HCT116 (cell line): ENCODE results near the gene CUX1. TPM values are rescaled to one million over a fixed set of nuclear protein-coding genes. Genes with fewer than 3 reads are reported as not detected.

Source experiments
- ATAC-seq: fragments of 200-7000 bp; cut with Tn5 transposase; 2 replicates; pipeline ENCODE4 v1.9.1; 2020; ENCODE audit warnings: mild to moderate bottlenecking, moderate library complexity
- BruUV-seq: library from RNA; stranded (reverse); fragments of 400-500 nt; replicated peaks from 2 replicates; lab custom pipeline; 2021; lab: Mats Ljungman, UMichigan
- CTCF ChIA-PET: fragments of 300-600 bp; sonication (Branson Sonifier 250); formaldehyde crosslinking; loops from one replicate; lab custom pipeline; 2021; ENCODE audit warnings: antibody characterized with exemption; lab: Charles Lee
- POLR2A ChIA-PET: fragments of 300-600, 350-600 bp; sonication (Branson Sonifier 250); formaldehyde crosslinking; loops from one replicate; lab custom pipeline; 2021; ENCODE audit warnings: antibody characterized with exemption; lab: Charles Lee
- RAD21 ChIA-PET, 2 experiments: fragments of 300-600 bp; sonication (Branson Sonifier 250); formaldehyde crosslinking; loops; one replicate each; lab custom pipeline; 2023; ENCODE audit warnings: low total read pairs in 2 of 2; ENCODE audit not compliant: uncharacterized antibody in 2 of 2, unreplicated experiment in 2 of 2, low non-redundant PET in 1 of 2; lab: Charles Lee
- DNase-seq: peaks from one replicate; pipeline ENCODE4 v3.0.0-alpha.2; 2010; ENCODE audit warnings: low read depth, low spot score
- H2AFZ ChIP-seq: fragments of 200-600 bp; shearing (Covaris generic), sonication (generic); 2 replicates; pipeline ENCODE4 v1.6.1; 2017; ENCODE audit warnings: low read depth, mixed run types, mixed read lengths, antibody characterized with exemption, low read length; ENCODE audit not compliant: poor library complexity, severe bottlenecking
- H3K27ac ChIP-seq: 2 replicates; pipeline ENCODE4 v1.5.1; 2012; ENCODE audit warnings: low read depth, low read length
- H3K27me3 ChIP-seq: fragments of 200-600 bp; sonication (generic); 2 replicates; pipeline ENCODE4 v1.6.1; 2016; ENCODE audit warnings: mixed run types, low read length, mixed read lengths; ENCODE audit not compliant: insufficient read depth
- H3K36me3 ChIP-seq, 2 experiments: fragments of 200-500 bp in 1 of 2; fragments of 200-600 bp in 1 of 2; sonication (Bioruptor generic) in 1 of 2; sonication (generic) in 1 of 2; 2 replicates each; pipeline versions ENCODE4 v1.5.1 to v1.6.1; 2014 to 2016; ENCODE audit warnings: low read length in 2 of 2, inconsistent platforms in 1 of 2, mixed read lengths in 1 of 2, mixed run types in 1 of 2; ENCODE audit not compliant: insufficient read depth in 2 of 2, control insufficient read depth in 1 of 2
- H3K4me1 ChIP-seq, 2 experiments: fragments of 200-600 bp in 1 of 2; sonication (generic) in 1 of 2; 2 replicates each; pipeline versions ENCODE4 v1.5.1 to v1.6.1; 2012 to 2017; ENCODE audit warnings: low read length in 2 of 2, inconsistent platforms in 1 of 2, mild to moderate bottlenecking in 1 of 2, mixed read lengths in 1 of 2, mixed run types in 1 of 2, moderate library complexity in 1 of 2; ENCODE audit not compliant: insufficient read depth in 2 of 2, control insufficient read depth in 1 of 2
- H3K4me2 ChIP-seq: fragments of 200-600 bp; sonication (generic); 2 replicates; pipeline ENCODE4 v1.6.1; 2017; ENCODE audit warnings: mixed run types, low read length, mixed read lengths
- H3K4me3 ChIP-seq, 2 experiments: fragments of 200-600 bp in 1 of 2; sonication (generic) in 1 of 2; replicated peaks in 1 of 2; 2 replicates each; pipeline ENCODE4 v1.5.1; 2011 to 2016; ENCODE audit warnings: low read length in 2 of 2, control low read depth in 1 of 2, low read depth in 1 of 2, mild to moderate bottlenecking in 1 of 2, mixed read lengths in 1 of 2, mixed run types in 1 of 2
- H3K79me2 ChIP-seq: fragments of 200-600 bp; sonication (generic); 2 replicates; pipeline ENCODE4 v1.6.1; 2017; ENCODE audit warnings: mild to moderate bottlenecking, mixed run types, low read length, moderate library complexity, mixed read lengths; ENCODE audit not compliant: insufficient read depth
- H3K9ac ChIP-seq: fragments of 200-600 bp; sonication (generic); 2 replicates; pipeline ENCODE4 v1.6.1; 2016; ENCODE audit warnings: low read length, mixed read lengths
- H3K9me2 ChIP-seq: fragments of 200-600 bp; sonication (generic), shearing (Covaris generic); 2 replicates; pipeline ENCODE4 v1.6.1; 2017; ENCODE audit warnings: mixed run types, mild to moderate bottlenecking, moderate library complexity; ENCODE audit not compliant: insufficient read depth
- H3K9me3 ChIP-seq, 2 experiments: fragments of 200-500 bp in 1 of 2; fragments of 200-600 bp in 1 of 2; sonication (Bioruptor generic) in 1 of 2; sonication (generic) in 1 of 2; 2 replicates each; pipeline ENCODE4 v1.6.1; 2014 to 2017; ENCODE audit warnings: low read length in 2 of 2, mixed read lengths in 2 of 2, inconsistent platforms in 1 of 2, low read depth in 1 of 2, mild to moderate bottlenecking in 1 of 2, mixed run types in 1 of 2, moderate library complexity in 1 of 2; ENCODE audit not compliant: control insufficient read depth in 1 of 2, insufficient read depth in 1 of 2
- H4K20me1 ChIP-seq: fragments of 200-600 bp; sonication (generic), shearing (Covaris generic); 2 replicates; pipeline ENCODE4 v1.6.1; 2017; ENCODE audit warnings: mixed run types, mild to moderate bottlenecking, moderate library complexity; ENCODE audit not compliant: insufficient read depth
- CTCF ChIP-seq, 3 experiments: fragments of 200-600 bp in 1 of 3; sonication (generic) in 1 of 3; IDR thresholded peaks in 2 of 3; conservative IDR thresholded peaks in 1 of 3; 2 replicates each; pipeline ENCODE4 v1.5.1; 2012 to 2017; ENCODE audit warnings: low read depth in 2 of 3, low read length in 2 of 3, antibody characterized with exemption in 1 of 3, borderline replicate concordance in 1 of 3, control low read depth in 1 of 3, mild to moderate bottlenecking in 1 of 3, mixed read lengths in 1 of 3, mixed run types in 1 of 3, moderate library complexity in 1 of 3; ENCODE audit not compliant: insufficient read depth in 1 of 3
- POLR2AphosphoS5 ChIP-seq: IDR thresholded peaks from 2 replicates; pipeline ENCODE4 v1.6.1; 2011; ENCODE audit warnings: mild to moderate bottlenecking, low read depth, low read length, moderate library complexity
- RAD21 ChIP-seq: IDR thresholded peaks from 2 replicates; pipeline ENCODE4 v1.6.1; 2012; ENCODE audit warnings: low read depth, mild to moderate bottlenecking
- SIN3A ChIP-seq: IDR thresholded peaks from 2 replicates; pipeline ENCODE4 v1.6.1; 2012; ENCODE audit warnings: low read depth
- SP1 ChIP-seq: IDR thresholded peaks from 2 replicates; pipeline ENCODE4 v1.6.1; 2012; ENCODE audit warnings: low read depth
- ZFX ChIP-seq: fragments of 450-650 bp; IDR thresholded peaks from 2 replicates; pipeline ENCODE4 v1.6.1; 2017
- intact Hi-C: fragments of 100-400 bp; cut with micrococcal nuclease; formaldehyde crosslinking; loops from 2 replicates; pipeline ENCODE4 v1.10.0; 2022
- total RNA-seq: library from RNA; stranded (reverse); gene quantifications from one replicate; pipeline ENCODE4 v1.2.1, GENCODE V29; 2021; ENCODE audit not compliant: unreplicated experiment

The CUX1 gene
- total RNA-seq, 1 experiment from 2014 or later, result 68.9 TPM

DNA sequence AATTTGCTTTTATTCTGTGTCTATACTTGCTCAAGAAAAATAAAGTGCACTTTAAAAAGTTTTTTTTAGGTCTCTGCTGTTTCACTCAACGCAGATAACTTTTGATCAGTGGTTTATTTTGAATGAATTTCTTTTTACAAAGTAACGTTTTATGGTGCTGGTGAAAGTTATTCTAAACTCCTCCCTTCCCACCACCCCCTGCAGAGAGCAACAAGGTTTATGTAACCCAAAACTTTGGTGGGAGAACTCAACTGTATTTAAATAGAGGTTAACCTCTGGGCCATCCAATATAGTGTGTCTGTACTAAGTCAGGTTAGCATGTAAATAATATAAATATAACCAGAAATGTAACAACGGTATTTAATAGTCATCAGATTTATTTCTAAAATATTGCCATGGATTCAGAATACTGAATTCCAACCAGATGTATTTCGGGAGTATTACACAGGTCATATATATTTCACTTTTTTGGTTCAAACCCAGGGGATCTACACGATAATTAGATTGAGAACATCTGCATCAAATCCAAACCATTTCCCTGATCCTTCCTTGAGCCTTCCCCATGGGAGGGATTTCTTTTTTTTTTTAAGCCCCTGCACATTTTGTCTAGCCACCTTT is 3.9 kb upstream of the CUX1 start:
- Histone ChIP-seq H3K4me3 (peak overlapping the region; percentile 28 to 77), H4K20me1 (no peaks in the 10 kb centered on the region), H3K27ac (peak overlapping the region; percentile 90; the same call in 1 of the 2 replicates), H3K4me2 (peak overlapping the region; percentile 92), H3K9me2 (no peaks in the 10 kb centered on the region), H3K36me3 (no peaks in the 10 kb centered on the region), H3K27me3 (no peaks in the 10 kb centered on the region), H3K9me3 (no peaks in the 10 kb centered on the region), H3K9ac (peak overlapping the region; percentile 88), H2AFZ (peak overlapping the region; percentile 83), H3K4me1 (peaks cover 22 to 47% of the 10 kb centered on the region in 2 experiments), H3K79me2 (peaks cover 17% of the 10 kb centered on the region)
- ChIA-PET CTCF (interaction anchor here (1.6 kb wide), 2 partner anchors 8 to 70 kb away, joined by 4 to 7 read pairs; no protein-coding TSS in a partner anchor), RAD21 (interaction anchor here (0.7 to 1.3 kb wide), 2 partner anchors 29 to 271 kb away, joined by 3 read pairs; no protein-coding TSS in a partner anchor), POLR2A (interaction anchor here (1.4 kb wide), 1 partner anchor 8 kb away, joined by 6 read pairs; no protein-coding TSS in a partner anchor)
- ATAC-seq (no peak), DNase-seq (no peak)
- intact Hi-C loops, result loop anchor here (1.0 to 10.0 kb wide), 5 partner anchors 125 to 423 kb away; no protein-coding TSS in a partner anchor
- no peak for TF ChIP-seq ZFX
- 0 out of 6 replicates have a peak, but pooled peaks of 1 of the 3 experiments have one; percentile 4 for TF ChIP-seq CTCF (IDR thresholded peaks at IDR 0.05 in 2 of 3, conservative IDR thresholded peaks at IDR 0.05 in 1 of 3; ENCODE audit: borderline replicate concordance in 1 of 3, insufficient read depth in 1 of 3, low read depth in 2 of 3, low read length in 2 of 3)
- TF ChIP-seq RAD21, result no peak
- 0 out of 2 replicates have a peak, but pooled peaks have one; percentile 11 for TF ChIP-seq SP1
- TF ChIP-seq POLR2AphosphoS5, result no peak
- TF ChIP-seq SIN3A, result no peak; the same call in 1 of the 2 replicates
- no TSS peak for BruUV-seq
